ENCODE results near the gene AIPL1. TPM values are rescaled to one million over a fixed set of nuclear protein-coding genes. Genes with fewer than 3 reads are reported as not detected.
A peak's percentile ranks its signal among the peaks of the same experiment; 100 is the strongest.

Gene AIPL1
- total RNA-seq, 1 experiment from 2014 or later, result 0.28 TPM

- H3K36me3 ChIP-seq (replicated peaks; ENCODE audit: control insufficient read depth, insufficient read depth, low read length), result peaks cover 32% of the 10 kb centered on the region
- no peak for DNase-seq
- no peaks in the 10 kb centered on the region for H3K27me3 ChIP-seq (ENCODE audit: control insufficient read depth, insufficient read depth, low read length)
- no peak overlapping the region for H3K4me3 ChIP-seq (ENCODE audit: insufficient read depth, low read depth, low read length)
These were observed 11.7 kb upstream of the AIPL1 start for GRCh38 chr17:6446516-6447100.

GRCh38 chr17:6444571-6445335 lies 9.8 kb upstream of the AIPL1 start:
- peaks cover 28% of the 10 kb centered on the region for H3K36me3 ChIP-seq (replicated peaks; ENCODE audit: control insufficient read depth, insufficient read depth, low read length)
- H3K27me3 ChIP-seq (ENCODE audit: control insufficient read depth, insufficient read depth, low read length), result no peaks in the 10 kb centered on the region
- DNase-seq, result peak; percentile 62
- peak overlapping the region; percentile 79 for H3K4me3 ChIP-seq (ENCODE audit: insufficient read depth, low read depth, low read length)

GRCh38 chr17:6443692-6444570 lies 9.0 kb upstream of the AIPL1 start, which contains the start of gene PIMREG:
TSS of gene PIMREG (plus strand) at chr17:6444455. CDS start at chr17:6445111, 656 bp downstream.
- Histone ChIP-seq H3K4me3 (ENCODE audit: insufficient read depth, low read depth, low read length) (peak within 1 kb of the TSS; percentile 79), H3K27me3 (ENCODE audit: control insufficient read depth, insufficient read depth, low read length) (no peaks in the 10 kb centered on the region), H3K36me3 (replicated peaks; ENCODE audit: control insufficient read depth, insufficient read depth, low read length) (peaks cover 21% of the 10 kb centered on the region)
- peak; percentile 99 for DNase-seq

GRCh38 chr17:6442775-6443174 lies 7.9 kb upstream of the AIPL1 start:
- Histone ChIP-seq H3K27me3 (ENCODE audit: control insufficient read depth, insufficient read depth, low read length) (no peaks in the 10 kb centered on the region), H3K36me3 (replicated peaks; ENCODE audit: control insufficient read depth, insufficient read depth, low read length) (peaks cover 15% of the 10 kb centered on the region), H3K4me3 (ENCODE audit: insufficient read depth, low read depth, low read length) (no peak overlapping the region)
- DNase-seq, result no peak

DNA sequence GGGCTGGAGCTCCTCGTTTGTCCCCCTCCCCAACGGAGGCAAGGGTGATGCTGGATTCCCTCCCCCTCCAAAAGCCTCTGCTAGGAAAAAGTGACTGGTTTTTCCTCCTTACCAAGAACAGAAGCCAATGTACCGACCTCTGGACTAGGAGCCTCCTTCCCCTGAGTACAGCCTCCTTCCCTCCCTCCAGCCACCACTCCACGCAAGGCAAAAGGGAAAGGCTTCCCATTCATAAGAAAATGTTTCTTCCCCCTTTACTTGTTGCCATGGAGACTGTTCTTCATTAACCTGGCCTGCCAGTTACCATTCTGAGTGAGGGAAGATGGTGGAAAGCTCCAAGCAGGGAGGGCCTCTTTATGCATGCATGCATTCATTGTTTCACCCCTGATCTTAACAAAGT lies 5.0 kb upstream of the AIPL1 start:
- DNase-seq, result no peak
- Histone ChIP-seq H3K36me3 (replicated peaks; ENCODE audit: control insufficient read depth, insufficient read depth, low read length) (no peaks in the 10 kb centered on the region), H3K4me3 (ENCODE audit: insufficient read depth, low read depth, low read length) (no peak overlapping the region)

GRCh38 chr17:6437956-6438355 lies 3.0 kb upstream of the AIPL1 start:
- Histone ChIP-seq H3K4me3 (ENCODE audit: insufficient read depth, low read depth, low read length) (no peak overlapping the region), H3K36me3 (replicated peaks; ENCODE audit: control insufficient read depth, insufficient read depth, low read length) (no peaks in the 10 kb centered on the region), H3K27me3 (ENCODE audit: control insufficient read depth, insufficient read depth, low read length) (no peaks in the 10 kb centered on the region)
- DNase-seq, result no peak

More for the DNA sequence above, 5.0 kb upstream of the AIPL1 start:
- H3K27me3 ChIP-seq (ENCODE audit: control insufficient read depth, insufficient read depth, low read length), result no peaks in the 10 kb centered on the region

DNA sequence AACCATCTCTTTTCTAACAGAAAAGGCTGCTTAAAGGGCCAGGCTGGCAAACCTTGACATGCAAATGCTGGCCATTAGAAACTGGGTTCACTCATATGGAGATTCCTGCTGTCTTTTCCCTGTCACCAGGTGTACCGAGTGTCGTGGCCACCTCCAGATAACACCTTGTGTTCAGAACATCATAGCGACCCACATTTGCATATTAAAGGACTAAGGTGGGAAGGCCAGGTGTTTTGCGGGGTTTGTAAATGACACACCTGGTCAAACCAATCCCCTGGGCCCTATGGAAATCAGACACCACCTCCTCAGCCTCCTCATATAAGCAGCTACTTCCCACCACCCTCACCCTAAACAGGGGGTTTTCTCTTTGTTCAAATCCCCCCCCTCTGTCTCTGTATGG lies 2.5 kb upstream of the AIPL1 start:
- no peak for DNase-seq
- Histone ChIP-seq H3K4me3 (ENCODE audit: insufficient read depth, low read depth, low read length) (no peak overlapping the region), H3K27me3 (ENCODE audit: control insufficient read depth, insufficient read depth, low read length) (no peaks in the 10 kb centered on the region), H3K36me3 (replicated peaks; ENCODE audit: control insufficient read depth, insufficient read depth, low read length) (no peaks in the 10 kb centered on the region)

GRCh38 chr17:6435968-6436367 lies 1.0 kb upstream of the AIPL1 start:
- no peaks in the 10 kb centered on the region for H3K27me3 ChIP-seq (ENCODE audit: control insufficient read depth, insufficient read depth, low read length)
- no peak overlapping the region for H3K4me3 ChIP-seq (ENCODE audit: insufficient read depth, low read depth, low read length)
- H3K36me3 ChIP-seq (replicated peaks; ENCODE audit: control insufficient read depth, insufficient read depth, low read length), result no peaks in the 10 kb centered on the region
- peak; percentile 90 for DNase-seq

DNA sequence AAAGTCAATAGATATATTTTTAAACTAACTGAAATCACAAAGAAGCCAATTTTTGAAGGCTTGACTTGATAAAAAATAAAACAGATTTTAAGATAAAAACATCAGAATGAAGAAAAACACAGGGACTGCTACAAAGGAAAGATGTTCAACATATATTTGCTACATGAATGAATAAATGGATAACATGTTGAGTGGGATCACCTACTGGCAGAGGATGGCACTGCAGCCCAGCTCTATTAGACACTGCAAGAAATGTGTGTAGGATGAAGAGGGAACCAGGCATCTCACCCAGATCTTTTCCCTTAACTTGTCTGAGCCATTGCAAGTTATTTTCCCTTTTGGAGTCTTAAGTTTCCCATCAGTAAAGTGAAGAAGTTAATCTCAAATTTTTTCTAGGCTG lies 4.2 kb downstream of the AIPL1 start:
- H3K27me3 ChIP-seq (ENCODE audit: control insufficient read depth, insufficient read depth, low read length), result no peaks in the 10 kb centered on the region
- DNase-seq, result no peak
- no peaks in the 10 kb centered on the region for H3K36me3 ChIP-seq (replicated peaks; ENCODE audit: control insufficient read depth, insufficient read depth, low read length)
- no peak overlapping the region for H3K4me3 ChIP-seq (ENCODE audit: insufficient read depth, low read depth, low read length)

DNA sequence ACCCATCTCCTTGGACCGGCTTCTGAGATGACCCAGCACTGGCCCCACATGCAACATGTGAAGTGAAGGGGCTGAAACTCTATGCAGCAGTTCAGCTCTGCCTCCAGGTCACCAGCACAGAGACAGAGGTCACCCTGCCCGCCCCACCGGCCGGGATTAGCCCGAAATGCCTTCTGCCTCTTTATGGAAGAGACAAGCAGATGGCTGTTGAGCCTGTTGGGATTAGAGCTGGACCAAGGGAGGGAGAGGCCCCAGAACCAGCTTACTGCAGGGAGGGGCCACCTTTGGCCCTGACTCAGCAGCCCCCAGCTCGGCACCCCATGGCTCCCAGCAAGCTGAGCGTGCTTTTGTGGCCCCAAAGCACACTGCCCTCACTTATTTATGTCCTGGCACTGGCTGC lies 5.7 kb downstream of the AIPL1 start:
- Histone ChIP-seq H3K4me3 (ENCODE audit: insufficient read depth, low read depth, low read length) (no peak overlapping the region), H3K36me3 (replicated peaks; ENCODE audit: control insufficient read depth, insufficient read depth, low read length) (no peaks in the 10 kb centered on the region), H3K27me3 (ENCODE audit: control insufficient read depth, insufficient read depth, low read length) (no peaks in the 10 kb centered on the region)
- DNase-seq, result no peak

- DNase-seq, result no peak
- Histone ChIP-seq H3K27me3 (ENCODE audit: control insufficient read depth, insufficient read depth, low read length) (no peaks in the 10 kb centered on the region), H3K4me3 (ENCODE audit: insufficient read depth, low read depth, low read length) (no peak overlapping the region), H3K36me3 (replicated peaks; ENCODE audit: control insufficient read depth, insufficient read depth, low read length) (no peaks in the 10 kb centered on the region)
These were observed 6.5 kb downstream of the AIPL1 start for GRCh38 chr17:6428207-6428965.

- H3K4me3 ChIP-seq (ENCODE audit: insufficient read depth, low read depth, low read length), result no peak overlapping the region
- H3K36me3 ChIP-seq (replicated peaks; ENCODE audit: control insufficient read depth, insufficient read depth, low read length), result no peaks in the 10 kb centered on the region
- H3K27me3 ChIP-seq (ENCODE audit: control insufficient read depth, insufficient read depth, low read length), result no peaks in the 10 kb centered on the region
- DNase-seq, result no peak
These were observed 7.6 kb downstream of the AIPL1 start for GRCh38 chr17:6427279-6427781.

GRCh38 chr17:6426356-6427101 lies 8.4 kb downstream of the AIPL1 start:
- DNase-seq, result no peak
- no peaks in the 10 kb centered on the region for H3K36me3 ChIP-seq (replicated peaks; ENCODE audit: control insufficient read depth, insufficient read depth, low read length)
- no peaks in the 10 kb centered on the region for H3K27me3 ChIP-seq (ENCODE audit: control insufficient read depth, insufficient read depth, low read length)
- H3K4me3 ChIP-seq (ENCODE audit: insufficient read depth, low read depth, low read length), result no peak overlapping the region
